ENCODE measurements around the gene GATD1.

GRCh38 chr11:802018-802617 lies 24.8 kb upstream of the GATD1 start:
- no peak for TF ChIP-seq ISL1 (CRISPR knock-in tag; IDR thresholded peaks at IDR 0.05)
- TF ChIP-seq TOX (CRISPR knock-in tag; IDR thresholded peaks at IDR 0.05; ENCODE audit: borderline replicate concordance): no peak
- no peak for TF ChIP-seq POU6F1 (CRISPR knock-in tag; IDR thresholded peaks at IDR 0.05; ENCODE audit: borderline replicate concordance, low read depth)
- no peak for TF ChIP-seq GLIS3 (CRISPR knock-in tag; IDR thresholded peaks at IDR 0.05)
- TF ChIP-seq RARB (CRISPR knock-in tag; IDR thresholded peaks at IDR 0.05): no peak
- no peak for TF ChIP-seq ARNTL (CRISPR knock-in tag; IDR thresholded peaks at IDR 0.05; ENCODE audit: borderline replicate concordance, low read depth)
- no peak for TF ChIP-seq PATZ1 (CRISPR knock-in tag; IDR thresholded peaks at IDR 0.05; ENCODE audit: borderline replicate concordance)
- no peak for TF ChIP-seq CREB5 (CRISPR knock-in tag; IDR thresholded peaks at IDR 0.05; ENCODE audit: low read depth)
- no peak for TF ChIP-seq TSHZ2 (CRISPR knock-in tag; IDR thresholded peaks at IDR 0.05)
- no peak for TF ChIP-seq SNAI2 (CRISPR knock-in tag; IDR thresholded peaks at IDR 0.05)
- no peak for TF ChIP-seq CSRNP3 (CRISPR knock-in tag; IDR thresholded peaks at IDR 0.05)
- TF ChIP-seq OSR1 (CRISPR knock-in tag; IDR thresholded peaks at IDR 0.05): no peak
- TF ChIP-seq BACH2 (CRISPR knock-in tag; IDR thresholded peaks at IDR 0.05; ENCODE audit: borderline replicate concordance): no peak
- no peak for TF ChIP-seq ZFP30 (CRISPR knock-in tag; IDR thresholded peaks at IDR 0.05)

Data from SK-N-SH treated with all-trans-retinoic acid at 6 μM for 48 hours (cell line).